ENCODE measurements around the gene ABCB10.

- TF ChIP-seq CTCF (IDR thresholded peaks at IDR 0.05; ENCODE audit: low read depth, low read length) (no peak), POLR2A (IDR thresholded peaks at IDR 0.05; ENCODE audit: extremely low read depth, insufficient read length) (no peak), MAX (IDR thresholded peaks at IDR 0.05; ENCODE audit: low read depth, low read length) (no peak), MYC (IDR thresholded peaks at IDR 0.05; ENCODE audit: low read depth, low read length) (no peak)
Observed at GRCh38 chr1:229578168-229579058, 19.9 kb upstream of the ABCB10 start.

Data from NB4 (cell line).